ENCODE data around the gene NHLH1. TPM values are rescaled to one million over a fixed set of nuclear protein-coding genes. Genes with fewer than 3 reads are reported as not detected.

NHLH1 gene
- total and polyA plus RNA-seq, 2 of the 4 experiments (the other 2 are of a cell fraction), result 0.14 TPM; not detected in 1

- H3K27ac ChIP-seq (ENCODE audit: insufficient read depth, low read length), result no peak within 1 kb of the TSS; the same call in 1 of the 2 replicates
- in situ Hi-C loops (cut with MboI; ENCODE audit: low sequenced_read_pairs) (no loop called here), intact Hi-C loops (cut with micrococcal nuclease) (no loop called here), dilution Hi-C loops (cut with HindIII; ENCODE audit: low sequenced_read_pairs, unreplicated experiment) (no loop called here)
- H2BK5ac ChIP-seq (ENCODE audit: low read depth, low read length, poor library complexity, severe bottlenecking), result no peak within 1 kb of the TSS
- no peak within 1 kb of the TSS; the same call in 1 of the 2 replicates for H4K91ac ChIP-seq (ENCODE audit: insufficient read depth, low read depth, low read length)
- H3K4me1 ChIP-seq (ENCODE audit: control insufficient read depth, insufficient read depth, low read length), result no peaks in the 10 kb centered on the region
- H4K20me1 ChIP-seq (ENCODE audit: insufficient read depth, low read length), result no peaks in the 10 kb centered on the region
- H2BK120ac ChIP-seq (ENCODE audit: low read depth, low read length), result no peak within 1 kb of the TSS
- no peak within 1 kb of the TSS for H2AK5ac ChIP-seq (ENCODE audit: low read depth, low read length)
- peak within 1 kb of the TSS; percentile 62 for H3K4me3 ChIP-seq (ENCODE audit: insufficient read depth, low read depth, low read length)
- H2BK15ac ChIP-seq (ENCODE audit: low read depth, low read length), result no peak within 1 kb of the TSS; the same call in 2 of the 3 replicates
- peaks cover 33% of the 10 kb centered on the region for H3K27me3 ChIP-seq (ENCODE audit: control insufficient read depth, insufficient read depth, low read length)
- no peaks in the 10 kb centered on the region for H3K79me1 ChIP-seq (ENCODE audit: low read depth in 1 of 2, low read length in 2 of 2)
- no peak within 1 kb of the TSS; the same call in 1 of the 2 replicates for H3K18ac ChIP-seq (ENCODE audit: low read depth, low read length)
- peak within 1 kb of the TSS; percentile 10; the same call in 1 of the 2 replicates for H3K56ac ChIP-seq (ENCODE audit: extremely low read depth, insufficient read depth, low read length)
- no peak within 1 kb of the TSS; the same call in 1 of the 2 replicates for H4K5ac ChIP-seq (ENCODE audit: low read depth, low read length)
- peak within 1 kb of the TSS; percentile 34 for H2AK9ac ChIP-seq (replicated peaks; ENCODE audit: low read depth, low read length, poor library complexity)
- ChIA-PET CTCF (interaction anchor here (0.6 kb wide), 1 partner anchor 1677 kb away, joined by 3 read pairs; no protein-coding TSS in a partner anchor), POLR2A (ENCODE audit: unreplicated experiment) (no interaction called here)
- H3K36me3 ChIP-seq (ENCODE audit: control insufficient read depth, insufficient read depth, low read length), result no peaks in the 10 kb centered on the region
- no TSS peak for BruUV-seq (replicated peaks)
- no peaks in the 10 kb centered on the region for H3K9me3 ChIP-seq (ENCODE audit: control insufficient read depth, insufficient read depth, low read length)
- H3K4ac ChIP-seq (ENCODE audit: low read depth, low read length), result no peak within 1 kb of the TSS; the same call in 1 of the 2 replicates
- no CpG with 5 or more reads among the region's 34 CpGs for WGBS, 2 experiments (ENCODE audit: extremely low coverage in 2 of 2, insufficient read length in 1 of 2)
- 0 out of 2 replicates have a peak within 1 kb of the TSS, but pooled peaks have one; percentile 27 for H3K23ac ChIP-seq (ENCODE audit: low read depth, low read length)
- ATAC-seq (ENCODE audit: low read depth) (peak; percentile 89), DNase-seq (peak; percentile 41)
- peaks cover 5% of the 10 kb centered on the region; the same call in 1 of the 2 replicates for H3K9me1 ChIP-seq (ENCODE audit: insufficient read depth, low read length)
- peak within 1 kb of the TSS; percentile 91 for H2AFZ ChIP-seq (replicated peaks; ENCODE audit: low read length, poor library complexity)
- peak within 1 kb of the TSS; percentile 79 for H3K4me2 ChIP-seq (ENCODE audit: low read depth, low read length)
- TF ChIP-seq USF2 (IDR thresholded peaks at IDR 0.05; ENCODE audit: low read depth, low read length) (no peak), MAZ (IDR thresholded peaks at IDR 0.05; ENCODE audit: borderline replicate concordance, low read depth, low read length) (peak; percentile 62; the same call in 1 of the 2 replicates)
- H3K9ac ChIP-seq (ENCODE audit: low read depth, low read length), result peak within 1 kb of the TSS; percentile 86
- H2BK20ac ChIP-seq (ENCODE audit: low read depth, low read length), result no peak within 1 kb of the TSS
- H3K14ac ChIP-seq (replicated peaks; ENCODE audit: low read depth, low read length), result no peak within 1 kb of the TSS
- peak within 1 kb of the TSS in 1 of 2 experiments; percentile 42; a peak in 2 of 4 replicates for H4K8ac ChIP-seq (ENCODE audit: low read depth in 2 of 2, low read length in 2 of 2)
Observed at GRCh38 chr1:160400223-160400645, 33.4 kb downstream of the NHLH1 start, which contains the start of gene VANGL2. Gene VANGL2 (plus strand): TSS chr1:160400564. CDS start chr1:160415838, 15,274 bp downstream.
